Fibroblast of peridontal ligament (primary cell): ENCODE results near the gene MYO1H.
A peak's percentile ranks its signal among the peaks of the same experiment; 100 is the strongest.

Source experiments
- DNase-seq: peaks from one replicate; pipeline ENCODE4 v3.0.0-alpha.2; 2010; ENCODE audit errors: extremely low read depth

Gene MYO1H

DNA sequence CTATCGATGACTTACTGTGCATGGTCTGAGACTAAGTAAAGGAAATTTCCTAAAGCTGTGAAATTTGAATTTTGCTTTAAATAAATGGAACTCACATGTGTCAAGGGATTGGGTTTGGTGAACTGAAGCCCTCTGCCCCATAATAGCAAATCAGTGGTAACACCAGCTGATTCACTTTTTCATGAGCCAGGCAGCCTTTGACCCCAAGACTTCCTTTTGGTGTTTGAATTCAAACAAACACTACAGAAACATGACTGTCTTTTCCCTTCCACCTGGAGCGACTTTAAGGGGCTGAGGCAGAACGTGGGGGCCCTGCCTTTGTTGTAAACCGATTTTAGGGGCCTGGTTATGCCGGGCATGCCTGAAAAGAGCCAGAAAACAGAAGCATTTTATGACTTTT lies 100.6 kb downstream of the MYO1H start:
- no peak for DNase-seq

DNA sequence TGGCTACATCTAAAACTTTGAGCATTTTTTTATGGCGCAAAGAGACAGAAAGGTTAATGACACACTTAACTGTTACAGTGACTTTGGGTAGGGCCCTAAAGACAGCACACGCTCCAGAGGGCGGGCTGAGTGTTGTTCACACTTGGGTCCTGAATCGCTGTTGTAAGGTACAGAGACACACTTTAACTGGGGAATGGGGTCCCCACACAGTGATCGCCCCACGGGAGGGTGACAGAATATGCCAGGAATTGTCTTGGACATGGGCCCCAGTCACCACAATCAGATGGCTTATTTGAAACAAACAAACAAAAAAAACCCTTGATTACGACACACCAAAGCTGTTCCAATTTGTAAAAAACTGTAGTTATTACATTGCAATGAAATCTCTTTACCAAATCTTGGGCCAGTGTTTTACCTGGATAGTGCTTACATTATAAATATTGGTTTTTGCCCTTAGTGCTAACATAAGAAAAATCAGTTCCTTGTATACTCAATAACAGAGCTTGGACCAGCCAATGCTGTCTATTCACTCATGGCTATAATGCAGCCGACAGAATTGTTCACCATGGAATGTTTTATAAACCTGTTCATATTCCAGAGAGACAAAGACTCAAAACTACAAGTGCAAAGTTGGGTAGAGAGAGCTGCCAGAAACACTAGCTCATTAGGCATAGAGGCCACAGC lies 101.1 kb downstream of the MYO1H start:
- no peak for DNase-seq

DNA sequence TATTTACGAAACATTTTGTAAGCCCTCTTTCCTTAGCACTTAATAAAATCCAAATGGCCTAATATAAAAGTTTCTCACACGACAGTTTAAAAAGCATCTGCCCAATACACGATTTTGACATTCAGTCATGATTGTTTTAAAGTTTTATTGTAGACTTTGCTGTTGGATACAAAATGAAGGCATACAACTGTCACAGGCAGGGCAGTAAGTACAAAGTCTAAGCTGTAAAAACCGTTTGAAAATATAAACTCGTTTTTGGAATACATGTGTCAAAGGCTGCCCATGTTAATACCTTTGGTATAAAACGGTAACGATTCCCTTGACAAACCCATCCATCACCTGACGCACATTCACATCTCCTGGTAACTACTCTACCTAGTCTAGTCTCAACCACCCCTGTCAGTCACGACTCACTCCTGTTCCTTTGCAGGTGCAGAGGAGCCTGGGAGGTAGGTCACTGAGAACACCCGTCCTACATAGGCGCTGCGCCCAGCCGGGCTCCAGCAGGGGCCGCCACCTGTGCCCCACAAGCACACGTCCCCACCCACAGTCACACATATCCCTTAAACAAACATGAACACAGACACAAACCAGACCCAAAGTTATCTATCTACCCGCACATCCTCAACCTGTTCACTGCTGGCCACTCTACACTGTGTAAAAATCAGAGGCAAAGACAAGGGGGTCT lies 102.3 kb downstream of the MYO1H start:
- no peak for DNase-seq

DNA sequence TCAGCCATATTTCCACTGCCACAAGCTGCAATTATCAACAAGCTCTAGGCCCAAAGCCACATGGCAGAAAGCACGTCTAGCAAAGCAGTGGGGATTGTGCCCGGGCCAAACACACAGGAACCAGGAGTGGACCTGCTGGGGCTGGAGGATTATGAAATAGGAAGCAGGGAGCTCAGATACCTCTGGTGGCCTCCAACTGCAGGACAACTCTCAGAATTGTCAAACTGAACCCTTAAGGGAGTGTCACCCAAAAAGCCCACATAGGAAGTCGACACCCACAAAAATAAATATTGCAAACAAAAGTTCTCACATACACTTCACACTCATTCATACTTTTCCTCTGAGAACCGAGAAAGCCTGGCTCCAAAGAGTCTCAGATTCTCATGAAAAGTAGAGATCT lies 103.3 kb downstream of the MYO1H start:
- DNase-seq = no peak

DNA sequence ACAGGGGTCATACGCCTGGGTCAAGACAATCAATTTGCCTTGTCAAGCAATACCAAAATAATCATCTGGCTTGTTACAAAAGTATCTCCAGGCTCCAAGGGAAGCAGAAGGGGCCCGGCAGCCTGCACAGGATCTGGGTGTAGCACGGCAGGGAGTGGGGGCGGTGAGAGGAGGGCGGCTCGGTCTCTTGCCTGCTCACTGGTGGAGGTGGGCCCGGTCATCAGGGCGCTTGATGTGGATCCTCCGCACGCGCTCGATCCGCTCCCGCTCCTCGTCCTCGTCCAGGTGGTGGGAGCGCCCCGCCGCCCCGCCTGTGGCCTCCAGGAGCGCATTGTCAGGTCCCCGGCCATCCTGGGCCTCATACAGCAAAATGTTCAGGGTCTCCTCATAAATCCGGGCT lies 103.7 kb downstream of the MYO1H start:
- DNase-seq = no peak

DNA sequence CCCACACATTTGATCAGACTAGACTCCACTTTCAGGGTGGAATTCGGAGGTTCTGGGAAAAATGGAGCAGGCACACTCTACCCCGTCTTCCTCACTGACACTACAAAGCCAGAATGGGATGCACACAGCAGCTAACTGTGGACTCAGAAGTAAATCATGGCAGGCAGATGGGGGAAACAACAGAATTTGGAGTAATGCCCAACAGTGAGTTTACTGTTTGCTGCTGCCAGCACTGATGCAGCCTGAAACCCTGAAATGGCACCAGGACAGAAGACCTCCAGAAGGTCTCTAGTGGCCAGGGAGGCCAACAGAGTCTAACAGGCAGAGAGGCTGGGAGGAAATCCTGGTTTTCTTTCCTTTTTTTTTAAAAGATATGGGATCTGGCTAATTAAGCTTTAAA lies 104.8 kb downstream of the MYO1H start:
- no peak for DNase-seq

DNA sequence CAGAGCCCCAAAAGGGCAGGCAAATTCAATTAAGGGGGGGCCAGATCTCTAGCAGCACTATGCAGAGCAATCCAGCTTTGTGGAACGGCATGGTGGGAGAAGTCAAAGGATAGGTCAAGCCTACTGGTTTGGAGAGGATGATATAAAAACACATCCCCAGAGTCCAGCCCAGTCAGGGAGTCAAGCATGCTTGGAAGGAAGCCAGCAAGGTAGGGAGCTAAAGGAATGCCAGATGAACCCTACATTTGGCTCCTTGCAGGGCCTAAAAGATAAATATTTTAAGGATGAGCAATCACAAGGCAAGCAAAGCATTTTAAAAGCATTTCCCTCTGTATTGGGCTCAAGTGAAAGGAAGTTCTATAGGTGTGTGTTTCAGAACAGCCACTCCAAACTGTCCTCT lies 108.0 kb downstream of the MYO1H start:
- no peak for DNase-seq

DNA sequence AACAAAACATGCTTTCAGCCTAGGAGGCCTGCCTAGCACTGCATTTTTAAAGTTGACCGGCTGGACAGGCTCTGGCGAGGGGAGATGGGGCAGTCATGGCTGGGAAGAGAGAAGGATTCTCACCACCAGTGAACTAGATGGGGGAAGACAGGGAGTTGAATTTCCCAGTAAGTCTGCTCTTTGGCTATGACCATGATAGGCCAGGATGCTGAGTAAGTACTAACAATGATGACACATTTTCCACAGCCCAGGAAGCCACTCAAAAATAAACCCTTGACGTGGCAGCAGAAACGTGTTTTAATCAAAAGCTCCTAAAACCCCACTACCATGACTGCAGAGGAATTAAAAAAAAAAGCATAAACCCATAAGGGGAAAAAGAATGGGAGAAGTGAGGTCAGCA lies 110.4 kb downstream of the MYO1H start:
- DNase-seq = peak; percentile 84

DNA sequence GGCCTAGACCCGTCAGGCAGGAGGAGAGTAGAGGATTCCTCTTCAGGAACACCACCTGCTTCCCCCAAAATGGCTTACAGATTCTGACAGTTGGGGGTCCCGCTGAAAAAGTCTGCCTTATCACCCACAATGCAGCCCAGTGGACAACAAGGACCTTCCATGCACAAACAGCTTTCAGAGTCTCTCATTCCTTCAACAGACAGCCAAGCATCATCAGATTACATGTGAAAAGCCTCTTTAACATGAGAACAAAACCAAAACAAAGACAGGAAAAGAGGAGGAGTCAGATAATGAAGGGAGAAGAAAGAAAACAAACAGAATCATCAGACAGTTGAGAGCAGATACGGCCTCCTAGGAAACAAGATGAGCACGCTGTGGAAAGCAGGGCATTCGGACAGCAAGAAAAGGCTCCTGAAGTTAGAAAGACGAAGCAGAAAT lies 111.1 kb downstream of the MYO1H start:
- DNase-seq = peak; percentile 76

DNA sequence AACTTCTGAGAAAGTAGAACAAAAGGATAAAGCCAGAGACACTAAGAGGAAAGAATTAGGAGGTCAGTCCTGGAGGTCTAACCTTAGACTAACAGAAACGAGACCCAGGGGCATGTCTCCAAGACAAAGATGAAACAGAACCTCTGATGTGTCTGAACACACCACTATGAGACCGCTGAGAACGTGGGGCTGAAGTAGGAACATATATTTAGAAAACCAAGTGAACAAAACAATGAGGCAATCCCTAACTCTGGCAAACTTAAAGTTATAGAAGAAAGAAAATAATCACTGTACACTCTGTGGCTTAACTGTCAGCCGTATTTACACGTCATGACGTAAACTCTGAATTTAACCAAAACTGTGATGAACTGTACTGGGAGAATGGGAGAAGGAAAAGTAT lies 111.5 kb downstream of the MYO1H start:
- peak; percentile 90 for DNase-seq

DNA sequence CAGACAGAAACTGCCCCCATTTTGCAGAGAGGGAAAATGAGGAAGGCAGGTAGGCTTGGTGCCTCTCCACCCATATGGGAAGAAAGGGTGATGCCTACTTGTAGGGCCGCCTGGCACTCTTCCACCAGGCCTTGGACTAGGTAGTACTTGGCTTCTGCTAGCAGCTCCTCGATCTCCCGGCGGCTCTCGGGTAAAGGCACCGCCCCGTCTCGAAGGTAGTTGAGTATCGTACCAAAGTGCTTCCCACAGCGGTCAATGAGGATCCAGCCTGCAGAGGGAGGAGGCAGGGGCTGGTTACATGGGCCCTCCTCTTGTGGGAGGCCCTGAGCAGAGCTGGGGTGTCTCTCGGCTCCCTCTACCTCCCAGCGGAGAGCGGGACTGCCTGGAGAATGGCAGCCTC lies 112.8 kb downstream of the MYO1H start:
- DNase-seq = no peak

DNA sequence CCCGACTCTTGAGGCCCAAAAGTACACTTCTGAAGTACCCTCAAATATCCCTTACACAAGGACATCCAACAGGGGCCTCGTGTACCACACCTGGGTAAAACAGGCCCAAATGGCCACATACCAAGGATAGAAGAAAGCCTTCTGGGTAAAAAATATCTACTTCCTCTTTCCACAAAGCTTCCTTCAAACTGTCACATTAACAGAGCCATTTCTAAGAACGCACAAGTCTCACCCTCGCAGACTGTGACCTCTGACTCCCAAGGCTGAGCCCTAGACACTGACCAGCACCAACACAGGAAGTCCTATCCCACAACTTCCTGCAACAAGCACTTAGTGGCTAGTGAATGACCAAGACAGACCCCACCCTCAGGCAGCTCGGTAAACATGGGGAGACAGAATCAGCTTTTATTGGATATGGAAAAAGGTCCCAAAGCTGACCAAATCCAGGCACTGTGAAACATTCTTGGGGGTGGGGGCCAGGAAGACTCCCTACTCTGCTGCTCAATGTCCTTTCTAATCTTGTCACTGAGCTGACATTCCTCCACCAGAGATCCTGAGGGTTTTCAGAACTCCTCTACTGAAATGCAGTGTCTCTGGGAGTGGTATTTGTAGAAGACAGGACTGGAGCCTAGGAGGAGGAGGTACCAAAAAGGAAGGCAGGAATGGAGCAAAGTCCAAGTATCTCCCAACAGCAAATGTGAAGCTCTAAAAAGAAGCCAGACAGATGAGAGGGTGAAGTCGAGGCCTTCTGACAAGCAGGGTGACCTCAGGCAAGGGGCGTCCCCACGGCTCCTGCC lies 113.5 kb downstream of the MYO1H start:
- DNase-seq = no peak

DNA sequence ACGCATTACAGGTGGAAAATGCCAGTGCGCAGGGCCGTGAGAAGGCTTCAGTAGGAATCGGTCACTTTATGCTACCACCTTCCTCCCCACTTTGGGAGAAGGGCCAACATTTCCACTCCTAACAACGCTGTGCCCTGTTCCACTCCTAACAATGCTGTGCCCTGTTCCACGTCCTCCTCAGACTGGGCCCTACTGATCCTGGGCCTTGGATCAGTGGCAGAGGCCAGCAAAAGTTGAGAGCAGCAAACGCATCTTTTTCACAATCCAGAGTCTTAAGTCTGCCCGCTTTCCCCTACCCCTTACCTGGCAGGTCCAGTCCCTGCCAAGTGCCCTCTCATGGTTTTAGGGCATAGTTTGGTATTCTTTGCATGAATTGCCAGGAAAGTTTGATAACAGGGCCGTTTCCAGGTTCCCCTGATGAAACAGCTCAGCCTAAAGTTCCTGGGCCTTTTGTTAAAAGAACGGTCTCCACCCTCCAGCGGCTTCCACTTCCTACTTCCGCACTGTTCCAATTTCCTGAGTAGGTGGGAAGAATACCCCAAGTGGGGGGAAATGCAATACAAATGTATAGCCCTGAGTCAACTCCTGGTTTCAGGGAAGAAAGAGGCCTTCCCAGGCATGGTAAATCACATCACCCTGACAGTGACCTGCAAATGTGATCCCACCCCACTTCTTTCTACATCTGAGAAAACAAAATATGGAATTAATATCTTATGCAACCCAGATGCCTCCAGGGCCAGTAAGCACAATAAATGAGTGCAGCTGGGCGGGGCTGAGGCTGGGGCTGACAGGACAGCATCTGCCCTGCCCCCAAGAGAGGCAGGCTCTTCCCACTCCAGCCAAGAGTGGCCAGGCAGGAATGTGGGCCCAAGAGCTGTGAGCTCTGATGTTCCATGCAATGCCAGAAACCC lies 114.4 kb downstream of the MYO1H start:
- peak; percentile 98 for DNase-seq

DNA sequence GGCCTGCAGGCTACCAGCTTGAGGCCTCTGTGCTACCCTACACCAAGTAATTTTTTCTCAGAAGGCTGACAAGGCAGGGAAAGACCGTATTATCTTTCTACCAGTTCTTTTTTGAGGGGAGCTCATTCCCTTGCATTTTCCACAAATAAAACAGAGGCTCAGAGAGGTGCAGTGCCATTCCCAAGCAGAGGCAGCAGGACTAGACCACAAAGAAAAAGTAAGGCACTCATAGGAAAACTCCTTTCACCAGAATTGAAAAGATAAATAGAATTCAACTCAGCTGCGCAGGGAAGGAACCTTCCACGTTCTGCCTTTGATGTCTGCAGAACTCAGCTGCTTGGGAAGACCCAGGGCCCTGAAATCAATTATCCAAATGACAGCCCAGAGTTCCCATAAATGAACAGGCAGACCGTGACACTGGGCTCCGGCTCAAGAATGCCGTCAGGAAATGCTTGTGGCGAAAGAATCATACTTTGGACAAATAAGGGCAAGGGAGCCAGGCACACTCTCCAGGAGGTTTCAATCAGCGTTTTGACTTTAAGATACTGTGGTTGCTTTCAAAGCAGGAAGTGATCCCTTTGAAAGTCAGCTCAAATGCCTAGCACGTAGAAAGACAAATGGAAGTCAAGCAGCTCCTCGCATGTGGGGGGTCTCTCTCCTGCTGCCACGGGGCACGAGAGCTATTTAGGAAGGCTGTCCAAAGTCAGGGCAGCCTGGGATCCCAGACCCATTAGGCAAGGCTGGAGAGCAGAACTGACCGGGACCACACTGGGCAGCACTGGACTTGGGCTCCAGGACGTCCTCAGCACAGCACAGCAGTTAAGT lies 115.4 kb downstream of the MYO1H start:
- peak; percentile 99 for DNase-seq

DNA sequence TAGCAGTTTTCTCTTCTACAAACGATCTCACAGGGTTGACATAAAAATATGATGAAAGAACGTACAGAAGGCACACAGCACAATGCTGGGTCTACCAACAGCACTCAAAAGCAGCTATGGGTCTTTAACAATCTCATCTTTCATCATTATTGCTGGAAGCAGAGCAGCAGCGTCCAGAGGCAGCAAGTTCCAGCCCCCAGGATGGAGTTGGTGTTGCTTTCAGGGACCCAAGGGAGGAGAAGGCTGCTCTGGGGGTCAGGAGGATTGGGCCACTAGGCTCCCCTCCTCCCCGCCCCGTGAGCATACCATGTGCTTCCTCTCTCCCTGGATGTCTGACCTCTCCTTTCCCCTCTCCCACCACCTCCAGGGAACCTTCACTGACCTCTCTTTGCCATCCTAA lies 116.1 kb downstream of the MYO1H start:
- DNase-seq = no peak

DNA sequence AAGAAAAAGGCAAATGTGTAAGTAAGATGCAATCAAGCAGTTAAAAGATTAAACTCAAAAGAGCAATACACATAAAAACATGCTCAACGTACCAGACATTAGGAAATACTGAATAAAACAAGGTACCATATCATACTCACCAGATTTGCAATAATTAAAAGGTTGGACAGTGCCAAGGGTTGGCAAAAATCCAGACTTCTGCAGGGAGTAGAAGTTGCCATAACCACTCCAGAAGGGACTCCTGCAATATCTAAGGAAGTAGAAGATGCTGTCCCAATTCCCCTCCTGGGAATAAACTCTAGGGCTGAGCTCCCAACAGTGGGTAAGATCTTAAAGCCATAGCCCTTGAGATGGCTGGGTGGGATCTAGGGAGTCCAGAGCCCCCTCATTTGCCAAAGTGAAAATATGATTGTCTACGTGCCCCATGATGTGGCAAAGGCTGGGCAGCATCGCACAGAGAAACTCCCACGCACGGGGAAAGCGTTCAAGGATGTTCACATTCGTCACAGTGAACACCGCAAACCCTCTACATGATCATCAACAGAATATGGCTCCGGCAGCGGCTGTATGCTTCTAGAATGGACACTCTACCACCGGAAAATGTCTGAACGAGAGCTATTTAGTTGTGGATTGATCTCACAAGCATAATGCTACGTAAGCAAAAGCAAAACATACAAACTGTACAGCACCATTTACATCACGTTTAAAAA lies 117.1 kb downstream of the MYO1H start:
- peak; percentile 58 for DNase-seq

DNA sequence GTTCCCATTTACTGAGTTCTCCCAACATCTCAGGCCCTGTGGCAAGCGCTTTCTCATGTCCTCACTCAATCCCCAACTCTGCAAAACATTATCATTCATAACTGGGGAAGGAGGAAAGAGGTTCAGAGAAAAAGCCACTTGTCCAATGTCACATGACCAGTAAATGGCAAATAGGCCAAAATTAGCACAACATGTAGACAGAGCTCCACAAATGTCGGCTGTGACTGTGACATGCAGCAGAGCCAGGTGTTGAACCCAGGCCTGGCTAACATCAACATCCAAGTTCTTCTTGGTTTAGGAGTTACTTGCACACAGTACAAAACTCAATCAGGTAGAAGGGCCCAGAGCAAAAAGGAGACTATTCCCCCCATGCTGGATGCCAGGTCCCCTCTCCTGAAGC lies 118.6 kb downstream of the MYO1H start:
- DNase-seq = no peak

DNA sequence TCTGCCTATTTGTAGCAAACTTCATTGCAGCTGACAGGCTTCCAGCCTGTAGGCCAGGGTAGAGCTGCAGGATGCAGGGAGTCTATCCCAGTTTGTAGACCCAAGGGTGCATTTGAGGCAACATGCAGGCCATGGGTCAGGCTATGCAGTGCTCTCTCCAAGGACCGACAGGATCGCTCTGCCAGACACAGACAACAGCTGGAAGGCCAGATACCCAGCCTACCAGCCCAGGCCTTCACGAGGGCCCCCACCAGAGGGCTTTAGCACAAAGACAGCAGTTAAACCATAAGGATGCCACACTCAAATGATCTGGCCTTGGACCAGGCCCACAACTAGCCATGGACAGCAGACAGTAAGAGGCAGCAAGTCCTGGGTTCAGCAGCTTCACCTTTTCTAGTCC lies 119.1 kb downstream of the MYO1H start:
- no peak for DNase-seq

DNA sequence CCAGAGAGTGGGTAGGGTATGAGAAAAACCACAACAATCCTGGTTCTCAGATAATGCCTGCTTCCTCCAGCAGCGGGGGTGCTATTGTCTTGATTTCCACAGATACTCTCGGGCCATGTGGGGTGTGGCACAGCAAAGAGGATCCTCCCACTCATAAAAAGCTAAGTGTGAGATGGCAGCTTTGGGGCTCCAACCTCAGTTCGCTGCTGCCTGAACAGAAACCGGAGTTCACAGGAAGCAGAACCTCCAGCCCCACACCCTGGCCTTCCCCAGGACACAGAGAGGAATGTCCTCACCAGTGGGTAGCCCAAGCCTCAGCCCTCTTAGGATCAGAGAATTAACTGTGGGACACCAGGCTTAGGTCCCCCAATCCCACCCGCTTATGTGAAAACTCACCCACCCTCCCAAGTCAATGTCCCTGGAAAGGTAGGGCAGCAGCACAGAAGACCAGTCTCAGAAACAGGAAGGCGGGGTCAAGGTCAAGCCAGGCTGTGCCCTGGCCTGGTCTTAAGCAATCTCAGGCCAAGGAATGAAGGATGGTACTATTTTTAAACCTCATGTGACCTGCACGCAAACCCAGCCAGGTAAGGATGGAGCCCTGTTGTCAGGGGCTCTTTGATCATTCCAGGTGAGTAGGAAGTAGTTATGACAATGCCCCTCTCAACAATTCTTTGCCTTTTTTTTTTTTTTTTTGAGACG lies 120.4 kb downstream of the MYO1H start:
- DNase-seq = no peak

DNA sequence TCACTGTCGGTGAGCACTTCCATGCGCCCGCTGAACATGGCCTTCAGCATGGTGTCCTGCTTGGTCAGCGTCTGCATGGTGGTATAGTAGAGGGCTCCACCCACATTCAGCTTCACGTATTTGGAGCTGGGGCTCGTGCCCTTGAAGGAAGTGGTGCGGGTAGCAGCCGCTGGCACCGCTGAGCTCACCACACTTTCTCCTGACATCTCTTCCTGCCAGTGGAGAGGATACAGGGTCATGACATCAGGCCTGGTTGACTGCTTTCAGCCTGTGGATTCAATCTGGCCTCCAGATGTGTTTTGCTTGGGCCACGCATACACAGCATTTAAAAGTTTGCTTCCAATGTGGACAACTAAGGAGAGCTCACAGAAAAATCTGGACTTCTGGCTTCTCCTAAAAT lies 121.8 kb downstream of the MYO1H start:
- DNase-seq = peak; percentile 58
